ENCODE results near the gene CAMSAP1. TPM values are rescaled to one million over a fixed set of nuclear protein-coding genes. Genes with fewer than 3 reads are reported as not detected.

Gene CAMSAP1
- total RNA-seq, 2 experiments from 2014 or later, result 30.4 to 33.0 TPM

GRCh38 chr9:135955934-135956801 is 48.8 kb upstream of the CAMSAP1 start:
- intact Hi-C loops (cut with micrococcal nuclease; ENCODE audit: unreplicated experiment), result no loop called here
- TF ChIP-seq CTCF (conservative IDR thresholded peaks at IDR 0.05; ENCODE audit: low read length) (no peak), EZH2phosphoT487 (IDR thresholded peaks at IDR 0.05; ENCODE audit: borderline replicate concordance, low read depth, low read length) (no peak)
- Histone ChIP-seq H3K4me2 (ENCODE audit: low read length) (no peak overlapping the region), H3K4me3 (ENCODE audit: low read depth, low read length, poor library complexity, severe bottlenecking) (no peak overlapping the region), H3K79me2 (ENCODE audit: insufficient read depth, low read depth, low read length) (peaks cover 37% of the 10 kb centered on the region), H3K9me3 (ENCODE audit: low read length) (no peaks in the 10 kb centered on the region), H3K9me2 (ENCODE audit: insufficient read depth, low read length) (no peaks in the 10 kb centered on the region), H3K4me1 (ENCODE audit: insufficient read depth, low read length, poor library complexity, severe bottlenecking) (peaks cover 9% of the 10 kb centered on the region), H3K27ac (ENCODE audit: low read depth, low read length, poor library complexity, severe bottlenecking) (no peak overlapping the region), H4K20me1 (ENCODE audit: insufficient read depth, low read length) (peaks cover 7% of the 10 kb centered on the region; the same call in 1 of the 2 replicates), H2AFZ (ENCODE audit: low read length) (no peak overlapping the region), H3K36me3 (ENCODE audit: insufficient read depth, low read length) (peaks cover 40% of the 10 kb centered on the region)
- DNase-seq (ENCODE audit: low spot score), result no peak
- ChIA-PET POLR2A (no interaction called here), CTCF (ENCODE audit: unreplicated experiment) (interaction anchor here (0.6 kb wide), 1 partner anchor 49 kb away, joined by 4 read pairs; the partner anchor contains the start of gene CAMSAP1)
- BruUV-seq (replicated peaks), result no TSS peak

- no peak for DNase-seq (ENCODE audit: low spot score)
- intact Hi-C loops (cut with micrococcal nuclease; ENCODE audit: unreplicated experiment), result no loop called here
- no peaks in the 10 kb centered on the region for H3K9me3 ChIP-seq (ENCODE audit: low read length)
- 0 out of 2 replicates have a peak, but pooled peaks cover 3% of the 10 kb centered on the region for H4K20me1 ChIP-seq (ENCODE audit: insufficient read depth, low read length)
- POLR2A ChIA-PET, result no interaction called here
- no peak overlapping the region for H2AFZ ChIP-seq (ENCODE audit: low read length)
- H3K4me2 ChIP-seq (ENCODE audit: low read length), result no peak overlapping the region
- H3K9me2 ChIP-seq (ENCODE audit: insufficient read depth, low read length), result no peaks in the 10 kb centered on the region
- peaks cover 42% of the 10 kb centered on the region for H3K36me3 ChIP-seq (ENCODE audit: insufficient read depth, low read length)
- TF ChIP-seq EZH2phosphoT487 (IDR thresholded peaks at IDR 0.05; ENCODE audit: borderline replicate concordance, low read depth, low read length) (no peak), CTCF (conservative IDR thresholded peaks at IDR 0.05; ENCODE audit: low read length) (no peak)
- peaks cover 11% of the 10 kb centered on the region for H3K79me2 ChIP-seq (ENCODE audit: insufficient read depth, low read depth, low read length)
- no TSS peak for BruUV-seq (replicated peaks)
- CTCF ChIA-PET (ENCODE audit: unreplicated experiment), result no interaction called here
- H3K4me1 ChIP-seq (ENCODE audit: insufficient read depth, low read length, poor library complexity, severe bottlenecking), result no peaks in the 10 kb centered on the region
- no peak overlapping the region for H3K4me3 ChIP-seq (ENCODE audit: low read depth, low read length, poor library complexity, severe bottlenecking)
- H3K27ac ChIP-seq (ENCODE audit: low read depth, low read length, poor library complexity, severe bottlenecking), result no peak overlapping the region
Measured at GRCh38 chr9:135952664-135953206, 45.4 kb upstream of the CAMSAP1 start.

Data from OCI-LY7 (cell line).